ENCODE results near the gene ERVFRD-1.
A peak's percentile ranks its signal among the peaks of the same experiment; 100 is the strongest.

Gene ERVFRD-1

GRCh38 chr6:11110921-11111768 lies at the start of gene ERVFRD-1:
Gene ERVFRD-1, minus strand, starts transcription at chr6:11111725. Its CDS starts 6,415 bp downstream, at chr6:11105310.
- no peak for DNase-seq

- DNase-seq = no peak
Measured at GRCh38 chr6:11160199-11160598, 48.7 kb upstream of the ERVFRD-1 start.

GRCh38 chr6:11155589-11155988 lies 44.1 kb upstream of the ERVFRD-1 start:
- DNase-seq = no peak

- DNase-seq = no peak
Measured at GRCh38 chr6:11153447-11153846, 41.9 kb upstream of the ERVFRD-1 start.

GRCh38 chr6:11152581-11152980 lies 41.1 kb upstream of the ERVFRD-1 start:
- DNase-seq = no peak

GRCh38 chr6:11151488-11151887 lies 40.0 kb upstream of the ERVFRD-1 start:
- DNase-seq = no peak

GRCh38 chr6:11149551-11149950 lies 38.0 kb upstream of the ERVFRD-1 start:
- no peak for DNase-seq

GRCh38 chr6:11146117-11146826 lies 34.7 kb upstream of the ERVFRD-1 start:
- DNase-seq = no peak

- DNase-seq = peak; percentile 82
Measured at GRCh38 chr6:11144393-11144851, 32.9 kb upstream of the ERVFRD-1 start.

GRCh38 chr6:11143394-11144371 lies 32.2 kb upstream of the ERVFRD-1 start:
- peak; percentile 10 for DNase-seq

GRCh38 chr6:11142296-11143027 lies 30.9 kb upstream of the ERVFRD-1 start:
- DNase-seq = no peak

- no peak for DNase-seq
Measured at GRCh38 chr6:11141295-11141694, 29.8 kb upstream of the ERVFRD-1 start.

GRCh38 chr6:11140056-11140455 lies 28.5 kb upstream of the ERVFRD-1 start:
- no peak for DNase-seq

GRCh38 chr6:11139051-11139960 lies 27.8 kb upstream of the ERVFRD-1 start:
- DNase-seq = peak; percentile 16

GRCh38 chr6:11136809-11137208 lies 25.3 kb upstream of the ERVFRD-1 start:
- DNase-seq = no peak

GRCh38 chr6:11133281-11133680 lies 21.8 kb upstream of the ERVFRD-1 start:
- DNase-seq = no peak

- no peak for DNase-seq
Measured at GRCh38 chr6:11132194-11132888, 20.8 kb upstream of the ERVFRD-1 start.

GRCh38 chr6:11130605-11131004 lies 19.1 kb upstream of the ERVFRD-1 start:
- no peak for DNase-seq

GRCh38 chr6:11129908-11130565 lies 18.5 kb upstream of the ERVFRD-1 start:
- DNase-seq = no peak

GRCh38 chr6:11128608-11129007 lies 17.1 kb upstream of the ERVFRD-1 start:
- DNase-seq = no peak
